MM.1S (cell line): ENCODE measurements around the gene CORO2A.

Experiments
- DNase-seq: peaks from one replicate; pipeline ENCODE4 v3.0.0-alpha.2; 2015
- H2AFZ ChIP-seq: fragments of 300-600 bp; sonication (generic); 2 replicates; pipeline ENCODE4 v1.6.0; 2016; ENCODE audit warnings: antibody characterized with exemption, low read length
- H3F3A ChIP-seq: fragments of 300-600 bp; sonication (generic); 2 replicates; pipeline ENCODE4 v1.6.1; 2016; ENCODE audit warnings: mild to moderate bottlenecking, antibody characterized with exemption, low read length, moderate library complexity, mixed read lengths; ENCODE audit not compliant: insufficient read depth
- H3K27ac ChIP-seq: fragments of 300-600 bp; sonication (generic); 2 replicates; pipeline ENCODE4 v1.5.1; 2016; ENCODE audit warnings: mild to moderate bottlenecking, low read length
- H3K27me3 ChIP-seq: fragments of 300-600 bp; sonication (generic); replicated peaks from 2 replicates; pipeline ENCODE4 v1.6.0; 2016; ENCODE audit warnings: low read length; ENCODE audit not compliant: insufficient read depth
- H3K36me3 ChIP-seq: fragments of 300-600 bp; sonication (generic); replicated peaks from 2 replicates; pipeline ENCODE4 v1.6.1; 2016; ENCODE audit warnings: mild to moderate bottlenecking, low read length, mixed read lengths; ENCODE audit not compliant: insufficient read depth
- H3K4me1 ChIP-seq: fragments of 300-600 bp; sonication (generic); 2 replicates; pipeline ENCODE4 v1.6.1; 2016; ENCODE audit warnings: low read length, mixed read lengths
- H3K4me2 ChIP-seq: fragments of 300-600 bp; sonication (generic); 2 replicates; pipeline ENCODE4 v1.6.0; 2016; ENCODE audit warnings: low read depth, low read length
- H3K4me3 ChIP-seq: fragments of 300-600 bp; sonication (generic); 2 replicates; pipeline ENCODE4 v1.5.1; 2016; ENCODE audit warnings: low read length, mixed read lengths
- H3K79me2 ChIP-seq: fragments of 300-600 bp; sonication (generic); 2 replicates; pipeline ENCODE4 v1.6.1; 2016; ENCODE audit warnings: mixed run types, low read length, mixed read lengths
- H3K9ac ChIP-seq: fragments of 300-600 bp; sonication (generic); 2 replicates; pipeline ENCODE4 v1.6.1; 2016; ENCODE audit warnings: low read length, mixed read lengths
- H3K9me2 ChIP-seq: fragments of 300-600 bp; sonication (generic); replicated peaks from 2 replicates; pipeline ENCODE4 v1.6.1; 2016; ENCODE audit warnings: mild to moderate bottlenecking, low read length, mixed read lengths; ENCODE audit not compliant: insufficient read depth
- H3K9me3 ChIP-seq: fragments of 300-600 bp; sonication (generic); replicated peaks from 2 replicates; pipeline ENCODE4 v1.6.1; 2016; ENCODE audit warnings: mild to moderate bottlenecking, low read length, mixed read lengths; ENCODE audit not compliant: insufficient read depth
- H4K20me1 ChIP-seq: fragments of 300-600 bp; sonication (generic); 2 replicates; pipeline ENCODE4 v1.6.1; 2016; ENCODE audit warnings: mild to moderate bottlenecking, low read length, moderate library complexity, mixed read lengths; ENCODE audit not compliant: insufficient read depth
- EZH2 ChIP-seq: fragments of 300-600 bp; sonication (generic); optimal IDR thresholded peaks from 2 replicates; pipeline ENCODE3; 2017; ENCODE audit warnings: low read depth, mild to moderate bottlenecking, antibody characterized with exemption, low read length, mixed read lengths
- EZH2phosphoT487 ChIP-seq: fragments of 300-600 bp; sonication (generic); IDR thresholded peaks from 2 replicates; pipeline ENCODE4 v1.6.1; 2018; ENCODE audit warnings: antibody characterized with exemption, low read length
- TF ChIP-seq, protein P1 (sequence below): fragments of 300-600 bp; sonication (generic); IDR thresholded peaks from 2 replicates; pipeline ENCODE4 v1.5.1; 2016; ENCODE audit warnings: antibody characterized with exemption, low read length, mixed read lengths

The CORO2A gene

DNA sequence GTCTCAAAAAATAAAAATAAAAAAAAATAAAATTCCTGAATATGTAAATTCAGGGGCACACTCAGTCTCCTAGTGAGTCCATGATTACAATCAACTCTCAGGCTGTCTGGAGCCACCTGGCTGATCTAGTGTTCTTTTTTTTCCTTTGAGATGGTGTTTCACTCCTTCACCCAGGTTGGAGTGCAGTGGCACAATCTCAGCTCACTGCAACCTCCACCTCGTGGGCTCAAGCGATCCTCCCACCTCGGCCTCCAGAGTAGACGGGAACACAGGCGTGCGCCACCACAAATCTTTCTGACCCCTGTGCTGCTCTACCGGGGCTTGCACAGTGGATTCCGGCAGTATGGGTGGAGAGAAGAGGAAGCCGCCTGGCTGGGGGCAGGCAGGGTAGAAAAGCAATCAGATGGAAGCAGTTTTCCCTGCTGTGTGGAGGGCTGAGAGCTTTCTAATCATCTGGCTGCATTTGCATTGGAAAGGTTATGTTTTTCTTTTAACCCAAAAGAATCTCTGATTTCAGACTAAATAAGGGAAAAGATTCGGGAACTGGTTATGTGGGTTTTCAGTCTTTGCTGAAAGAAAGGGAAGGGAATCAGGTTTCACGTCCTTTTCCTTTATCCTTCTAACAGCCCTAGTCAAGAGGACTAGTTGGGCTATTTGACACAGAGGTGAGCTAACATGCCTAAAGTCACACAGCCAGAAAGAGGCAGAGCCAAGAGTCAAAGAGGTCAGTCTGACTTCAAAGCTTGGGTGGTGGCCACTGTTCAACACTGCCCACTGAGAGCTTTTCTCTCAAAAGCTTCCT lies 26.3 kb upstream of the CORO2A start:
- H4K20me1 ChIP-seq: no peaks in the 10 kb centered on the region
- H3K27ac ChIP-seq: no peak overlapping the region
- no peaks in the 10 kb centered on the region for H3F3A ChIP-seq

DNA sequence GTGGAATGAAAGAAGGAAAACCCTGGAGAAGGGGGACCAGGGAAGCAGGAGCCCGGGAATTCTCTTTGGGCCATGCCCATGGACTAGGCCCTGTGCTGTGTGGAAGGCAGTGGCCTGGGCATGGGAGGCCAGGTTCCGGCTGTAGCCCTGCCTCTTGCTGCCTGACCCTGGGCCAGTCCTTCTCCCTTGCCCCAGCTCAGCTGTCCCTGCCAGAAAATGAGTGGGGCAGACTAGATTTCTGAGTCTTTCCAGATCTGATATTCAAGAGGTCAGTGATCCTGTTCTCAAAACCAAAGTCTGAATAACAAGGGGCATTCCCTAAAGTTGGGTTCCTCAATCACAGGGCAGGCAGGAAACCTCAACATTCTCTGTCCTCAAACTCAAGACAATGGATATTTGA lies 24.8 kb upstream of the CORO2A start:
- H3K9me2 ChIP-seq: no peaks in the 10 kb centered on the region
- no peak overlapping the region for H2AFZ ChIP-seq
- no peaks in the 10 kb centered on the region for H3K36me3 ChIP-seq
- no peak overlapping the region for H3K4me2 ChIP-seq
- no peaks in the 10 kb centered on the region for H4K20me1 ChIP-seq
- no peak overlapping the region for H3K4me3 ChIP-seq
- no peaks in the 10 kb centered on the region for H3F3A ChIP-seq
- H3K9me3 ChIP-seq: no peaks in the 10 kb centered on the region
- H3K79me2 ChIP-seq: no peaks in the 10 kb centered on the region
- H3K9ac ChIP-seq: no peak overlapping the region
- DNase-seq: no peak
- H3K27ac ChIP-seq: no peak overlapping the region
- no peaks in the 10 kb centered on the region for H3K27me3 ChIP-seq
- no peaks in the 10 kb centered on the region for H3K4me1 ChIP-seq
- TF ChIP-seq EZH2: no peak
- TF ChIP-seq, protein P1, sequence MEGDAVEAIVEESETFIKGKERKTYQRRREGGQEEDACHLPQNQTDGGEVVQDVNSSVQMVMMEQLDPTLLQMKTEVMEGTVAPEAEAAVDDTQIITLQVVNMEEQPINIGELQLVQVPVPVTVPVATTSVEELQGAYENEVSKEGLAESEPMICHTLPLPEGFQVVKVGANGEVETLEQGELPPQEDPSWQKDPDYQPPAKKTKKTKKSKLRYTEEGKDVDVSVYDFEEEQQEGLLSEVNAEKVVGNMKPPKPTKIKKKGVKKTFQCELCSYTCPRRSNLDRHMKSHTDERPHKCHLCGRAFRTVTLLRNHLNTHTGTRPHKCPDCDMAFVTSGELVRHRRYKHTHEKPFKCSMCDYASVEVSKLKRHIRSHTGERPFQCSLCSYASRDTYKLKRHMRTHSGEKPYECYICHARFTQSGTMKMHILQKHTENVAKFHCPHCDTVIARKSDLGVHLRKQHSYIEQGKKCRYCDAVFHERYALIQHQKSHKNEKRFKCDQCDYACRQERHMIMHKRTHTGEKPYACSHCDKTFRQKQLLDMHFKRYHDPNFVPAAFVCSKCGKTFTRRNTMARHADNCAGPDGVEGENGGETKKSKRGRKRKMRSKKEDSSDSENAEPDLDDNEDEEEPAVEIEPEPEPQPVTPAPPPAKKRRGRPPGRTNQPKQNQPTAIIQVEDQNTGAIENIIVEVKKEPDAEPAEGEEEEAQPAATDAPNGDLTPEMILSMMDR: no peak
- TF ChIP-seq EZH2phosphoT487: no peak

More for the DNA sequence above, 26.3 kb upstream of the CORO2A start:
- Histone ChIP-seq H3K4me2 (no peak overlapping the region), H3K9me3 (no peaks in the 10 kb centered on the region), H3K79me2 (no peaks in the 10 kb centered on the region), H3K27me3 (no peaks in the 10 kb centered on the region), H3K9ac (no peak overlapping the region), H3K4me1 (no peaks in the 10 kb centered on the region), H3K9me2 (no peaks in the 10 kb centered on the region), H3K4me3 (no peak overlapping the region), H3K36me3 (no peaks in the 10 kb centered on the region), H2AFZ (no peak overlapping the region)
- DNase-seq: no peak
- TF ChIP-seq EZH2phosphoT487: no peak
- TF ChIP-seq, protein P1: no peak
- no peak for TF ChIP-seq EZH2

DNA sequence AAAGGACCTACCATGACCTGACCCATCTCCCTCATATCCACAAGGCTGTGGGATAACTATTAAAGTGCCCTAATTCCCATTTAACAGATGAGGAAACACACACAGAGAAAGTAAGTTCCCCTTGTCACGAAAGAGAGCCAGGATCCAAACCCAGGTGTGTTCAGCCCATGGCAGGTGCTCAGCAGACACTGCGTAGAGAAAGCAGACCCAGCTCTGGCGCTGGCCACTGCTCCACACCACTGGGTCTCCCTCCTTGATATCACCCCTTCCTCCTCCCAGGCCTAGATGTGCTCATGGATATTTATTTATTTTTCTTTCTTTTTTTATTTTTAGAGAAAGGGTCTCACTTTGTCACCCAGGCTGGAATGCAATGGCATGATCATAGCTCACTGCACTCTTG lies 24.0 kb upstream of the CORO2A start:
- no peaks in the 10 kb centered on the region for H3K9me3 ChIP-seq
- no peak overlapping the region for H3K4me3 ChIP-seq
- no peaks in the 10 kb centered on the region for H3F3A ChIP-seq
- H3K79me2 ChIP-seq: no peaks in the 10 kb centered on the region
- no peak overlapping the region for H3K9ac ChIP-seq
- TF ChIP-seq, protein P1: no peak
- TF ChIP-seq EZH2 (no peak), EZH2phosphoT487 (no peak)
- no peak overlapping the region for H3K4me2 ChIP-seq
- H3K27me3 ChIP-seq: no peaks in the 10 kb centered on the region
- H3K36me3 ChIP-seq: no peaks in the 10 kb centered on the region
- no peaks in the 10 kb centered on the region for H3K4me1 ChIP-seq
- no peaks in the 10 kb centered on the region for H4K20me1 ChIP-seq
- no peak overlapping the region for H2AFZ ChIP-seq
- no peaks in the 10 kb centered on the region for H3K9me2 ChIP-seq
- H3K27ac ChIP-seq: no peak overlapping the region
- DNase-seq: no peak
